ENCODE results near the gene CTNND1.

CTNND1 gene

DNA sequence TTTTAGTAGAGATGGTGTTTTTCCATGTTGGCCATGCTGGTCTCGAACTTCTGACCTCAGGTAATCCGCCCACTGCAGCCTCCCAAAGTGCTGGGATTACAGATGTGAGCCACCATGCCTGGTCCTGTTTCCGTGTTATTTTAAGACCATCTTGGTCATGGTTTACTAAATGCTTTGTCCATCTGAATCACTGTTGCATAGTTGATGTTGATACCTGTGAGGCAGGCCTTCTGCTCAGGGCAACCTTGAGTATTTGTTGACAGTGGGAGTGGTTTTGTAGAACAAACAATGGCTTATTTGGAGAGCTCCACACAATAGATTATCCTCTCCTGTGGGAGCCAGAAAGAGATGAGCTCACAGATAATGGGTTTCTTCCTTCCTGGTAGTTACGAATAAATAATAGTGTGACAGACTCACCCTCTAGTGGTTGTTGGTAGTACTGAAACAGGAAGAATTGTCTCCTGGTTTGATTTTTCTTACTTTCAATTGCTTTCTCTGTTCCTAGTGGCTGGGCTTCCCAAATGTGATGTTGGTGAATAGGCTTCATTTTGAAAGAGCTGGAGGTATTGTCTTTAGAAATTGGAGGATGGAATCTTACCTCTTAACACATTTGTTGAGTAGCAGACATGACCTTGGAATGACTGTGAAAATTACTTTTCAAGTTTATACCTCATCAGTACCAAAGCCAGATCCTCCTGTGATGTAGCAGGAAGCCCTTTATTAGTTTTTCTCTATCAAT is 39.0 kb downstream of the CTNND1 start:
- H3K4me1 ChIP-seq (ENCODE audit: control insufficient read depth, insufficient read depth, low read length): peaks cover 38% of the 10 kb centered on the region
- H3K4me3 ChIP-seq (ENCODE audit: low read length): no peak overlapping the region
- no peaks in the 10 kb centered on the region for H3K9me3 ChIP-seq (ENCODE audit: control insufficient read depth, low read length)
- H3K36me3 ChIP-seq (ENCODE audit: control insufficient read depth, insufficient read depth, low read length): peaks cover 15% of the 10 kb centered on the region
- H3K9ac ChIP-seq (ENCODE audit: low read length): no peak overlapping the region
- H3K27me3 ChIP-seq (ENCODE audit: control insufficient read depth, insufficient read depth, low read length): no peaks in the 10 kb centered on the region

DNA sequence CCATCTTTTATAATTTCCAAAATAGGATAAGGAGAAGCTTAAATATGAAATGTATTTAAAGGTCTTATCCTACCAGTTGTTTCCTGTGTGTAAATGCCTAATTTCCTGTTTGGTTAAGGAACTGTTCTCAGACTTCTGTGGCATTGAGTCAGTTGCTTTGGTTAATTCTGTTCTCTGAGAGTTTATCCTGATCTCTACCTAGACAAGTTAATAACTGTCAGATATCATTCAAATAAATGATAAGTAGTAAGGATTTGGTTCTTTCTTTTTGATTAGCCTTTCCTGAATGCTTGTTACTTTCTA is 39.5 kb downstream of the CTNND1 start:
- Histone ChIP-seq H3K27me3 (ENCODE audit: control insufficient read depth, insufficient read depth, low read length) (no peaks in the 10 kb centered on the region), H3K4me1 (ENCODE audit: control insufficient read depth, insufficient read depth, low read length) (peaks cover 38% of the 10 kb centered on the region), H3K36me3 (ENCODE audit: control insufficient read depth, insufficient read depth, low read length) (peaks cover 11% of the 10 kb centered on the region), H3K9ac (ENCODE audit: low read length) (no peak overlapping the region), H3K9me3 (ENCODE audit: control insufficient read depth, low read length) (no peaks in the 10 kb centered on the region), H3K4me3 (ENCODE audit: low read length) (no peak overlapping the region)

DNA sequence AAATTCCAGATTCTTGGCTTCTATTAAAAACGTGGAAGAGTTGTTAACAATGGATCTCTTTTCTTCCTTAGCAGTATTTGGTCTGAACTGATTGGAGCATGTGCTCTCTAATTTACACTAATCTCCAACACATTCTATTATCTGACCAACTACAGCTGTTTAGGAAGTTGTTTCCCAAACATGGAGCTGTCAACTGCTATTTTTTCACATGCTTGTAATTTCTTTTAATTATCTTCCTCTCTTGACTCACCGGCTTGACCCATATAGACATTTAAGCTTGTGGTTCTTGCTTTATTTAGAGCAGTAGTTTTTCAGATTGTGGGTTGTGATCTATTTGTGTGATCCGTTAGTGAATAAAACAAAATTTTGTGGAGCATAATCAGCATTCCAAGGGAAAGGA is 40.8 kb downstream of the CTNND1 start:
- H3K9me3 ChIP-seq (ENCODE audit: control insufficient read depth, low read length): no peaks in the 10 kb centered on the region
- H3K9ac ChIP-seq (ENCODE audit: low read length): no peak overlapping the region
- peaks cover 11% of the 10 kb centered on the region for H3K36me3 ChIP-seq (ENCODE audit: control insufficient read depth, insufficient read depth, low read length)
- H3K27me3 ChIP-seq (ENCODE audit: control insufficient read depth, insufficient read depth, low read length): no peaks in the 10 kb centered on the region
- H3K4me1 ChIP-seq (ENCODE audit: control insufficient read depth, insufficient read depth, low read length): peaks cover 33% of the 10 kb centered on the region
- H3K4me3 ChIP-seq (ENCODE audit: low read length): no peak overlapping the region

DNA sequence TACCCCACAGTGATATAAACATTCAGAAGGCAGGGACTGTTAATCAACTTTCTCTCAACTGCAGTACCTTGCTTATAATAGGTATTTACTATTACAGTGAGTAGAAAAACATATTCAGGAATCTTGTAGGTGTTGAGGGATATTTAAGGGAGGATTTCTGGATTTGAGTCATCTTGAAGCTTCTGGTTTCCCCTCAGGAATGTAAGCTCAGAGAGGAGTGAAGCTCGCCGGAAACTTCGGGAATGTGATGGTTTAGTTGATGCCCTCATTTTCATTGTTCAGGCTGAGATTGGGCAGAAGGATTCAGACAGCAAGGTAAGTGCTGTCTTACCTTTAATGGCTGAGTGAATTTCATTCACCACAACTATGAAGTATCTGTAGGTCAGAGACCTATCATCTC is 42.9 kb downstream of the CTNND1 start:
- no peak overlapping the region for H3K4me3 ChIP-seq (ENCODE audit: low read length)
- peaks cover 14% of the 10 kb centered on the region for H3K4me1 ChIP-seq (ENCODE audit: control insufficient read depth, insufficient read depth, low read length)
- H3K9me3 ChIP-seq (ENCODE audit: control insufficient read depth, low read length): no peaks in the 10 kb centered on the region
- H3K9ac ChIP-seq (ENCODE audit: low read length): no peak overlapping the region
- peaks cover 19% of the 10 kb centered on the region for H3K36me3 ChIP-seq (ENCODE audit: control insufficient read depth, insufficient read depth, low read length)
- no peaks in the 10 kb centered on the region for H3K27me3 ChIP-seq (ENCODE audit: control insufficient read depth, insufficient read depth, low read length)

DNA sequence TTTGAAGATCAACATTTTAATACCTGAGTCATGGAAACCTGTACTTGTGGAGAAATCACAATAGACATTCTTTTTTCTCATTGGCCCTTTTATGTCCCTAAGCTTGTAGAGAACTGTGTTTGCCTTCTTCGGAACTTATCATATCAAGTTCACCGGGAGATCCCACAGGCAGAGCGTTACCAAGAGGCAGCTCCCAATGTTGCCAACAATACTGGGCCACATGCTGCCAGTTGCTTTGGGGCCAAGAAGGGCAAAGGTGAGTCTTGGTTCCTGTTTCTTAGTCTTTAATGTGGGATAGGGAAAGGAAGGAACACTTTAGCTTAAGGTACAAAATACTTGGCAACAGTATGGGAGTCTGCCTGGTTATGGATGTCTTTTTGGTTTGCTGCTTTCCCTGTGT is 44.2 kb downstream of the CTNND1 start:
- H3K4me1 ChIP-seq (ENCODE audit: control insufficient read depth, insufficient read depth, low read length): peaks cover 4% of the 10 kb centered on the region

DNA sequence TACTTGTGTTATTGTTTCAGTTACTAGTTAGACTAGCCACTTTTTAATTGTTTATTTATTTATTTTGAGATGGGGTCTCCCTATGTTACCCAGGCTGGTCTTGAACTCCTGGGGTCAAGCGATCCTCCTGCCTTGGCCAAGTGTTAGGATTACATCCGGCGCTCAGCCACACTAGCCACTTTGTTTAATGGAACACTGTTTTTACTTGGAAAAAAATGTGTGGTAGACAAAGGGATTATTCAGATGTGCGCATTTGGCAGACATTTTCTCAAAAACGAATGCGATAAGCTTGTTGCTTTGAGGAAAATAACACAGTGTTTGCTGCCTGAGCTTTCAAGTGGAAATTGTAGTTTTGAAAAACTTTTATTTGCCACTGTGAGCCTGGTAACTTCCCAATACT is 51.0 kb downstream of the CTNND1 start:
- Histone ChIP-seq H3K4me3 (ENCODE audit: low read length) (no peak overlapping the region), H3K9me3 (ENCODE audit: control insufficient read depth, low read length) (no peaks in the 10 kb centered on the region), H3K9ac (ENCODE audit: low read length) (no peak overlapping the region), H3K36me3 (ENCODE audit: control insufficient read depth, insufficient read depth, low read length) (peaks cover 39% of the 10 kb centered on the region), H3K4me1 (ENCODE audit: control insufficient read depth, insufficient read depth, low read length) (peaks cover 12% of the 10 kb centered on the region), H3K27me3 (ENCODE audit: control insufficient read depth, insufficient read depth, low read length) (no peaks in the 10 kb centered on the region)

More for the DNA sequence above, 44.2 kb downstream of the CTNND1 start:
- Histone ChIP-seq H3K9ac (ENCODE audit: low read length) (no peak overlapping the region), H3K4me3 (ENCODE audit: low read length) (no peak overlapping the region), H3K36me3 (ENCODE audit: control insufficient read depth, insufficient read depth, low read length) (peaks cover 19% of the 10 kb centered on the region), H3K27me3 (ENCODE audit: control insufficient read depth, insufficient read depth, low read length) (no peaks in the 10 kb centered on the region), H3K9me3 (ENCODE audit: control insufficient read depth, low read length) (no peaks in the 10 kb centered on the region)

DNA sequence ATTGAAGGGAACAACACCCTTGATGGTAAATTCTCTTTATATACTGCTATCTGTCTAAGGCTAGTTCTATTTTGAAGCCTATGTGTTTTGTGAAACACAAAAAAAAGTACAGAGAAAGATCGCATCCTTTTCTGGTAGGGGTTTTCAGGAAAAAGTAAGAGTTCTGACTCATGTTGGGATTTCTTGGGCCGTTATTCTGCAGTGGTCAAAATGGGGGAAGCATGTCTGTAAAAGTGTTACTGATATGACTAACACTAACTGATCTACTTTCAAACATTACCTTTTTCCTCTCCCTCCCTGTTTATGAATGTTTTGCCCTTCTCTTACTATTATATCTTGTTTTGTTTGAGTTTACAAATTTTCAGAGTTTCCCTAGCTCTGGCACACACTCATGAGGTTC is 53.9 kb downstream of the CTNND1 start:
- peaks cover 30% of the 10 kb centered on the region for H3K36me3 ChIP-seq (ENCODE audit: control insufficient read depth, insufficient read depth, low read length)
- no peaks in the 10 kb centered on the region for H3K27me3 ChIP-seq (ENCODE audit: control insufficient read depth, insufficient read depth, low read length)
- H3K9ac ChIP-seq (ENCODE audit: low read length): no peak overlapping the region
- H3K4me3 ChIP-seq (ENCODE audit: low read length): no peak overlapping the region
- peaks cover 16% of the 10 kb centered on the region for H3K4me1 ChIP-seq (ENCODE audit: control insufficient read depth, insufficient read depth, low read length)
- no peaks in the 10 kb centered on the region for H3K9me3 ChIP-seq (ENCODE audit: control insufficient read depth, low read length)

DNA sequence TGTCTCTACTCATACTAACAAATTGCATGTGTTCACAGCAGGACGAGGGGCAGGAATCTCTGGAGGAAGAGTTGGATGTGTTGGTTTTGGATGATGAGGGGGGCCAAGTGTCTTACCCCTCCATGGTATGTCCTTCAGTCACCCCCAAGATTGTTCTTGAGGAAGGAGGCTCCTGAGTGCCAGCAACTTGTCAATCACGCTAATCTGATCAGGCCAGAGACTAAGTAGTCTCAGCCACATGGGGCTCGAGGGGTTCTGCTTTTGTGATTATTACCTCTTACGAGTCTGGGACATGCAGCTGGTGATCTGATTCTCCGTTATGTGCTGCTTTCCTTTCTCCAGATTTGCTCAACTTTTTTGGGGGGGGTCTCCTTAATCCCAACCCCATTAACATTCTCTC is 54.3 kb downstream of the CTNND1 start:
- no peaks in the 10 kb centered on the region for H3K27me3 ChIP-seq (ENCODE audit: control insufficient read depth, insufficient read depth, low read length)
- H3K9ac ChIP-seq (ENCODE audit: low read length): no peak overlapping the region
- no peaks in the 10 kb centered on the region for H3K9me3 ChIP-seq (ENCODE audit: control insufficient read depth, low read length)
- H3K4me3 ChIP-seq (ENCODE audit: low read length): no peak overlapping the region
- peaks cover 30% of the 10 kb centered on the region for H3K36me3 ChIP-seq (ENCODE audit: control insufficient read depth, insufficient read depth, low read length)
- H3K4me1 ChIP-seq (ENCODE audit: control insufficient read depth, insufficient read depth, low read length): peaks cover 16% of the 10 kb centered on the region

DNA sequence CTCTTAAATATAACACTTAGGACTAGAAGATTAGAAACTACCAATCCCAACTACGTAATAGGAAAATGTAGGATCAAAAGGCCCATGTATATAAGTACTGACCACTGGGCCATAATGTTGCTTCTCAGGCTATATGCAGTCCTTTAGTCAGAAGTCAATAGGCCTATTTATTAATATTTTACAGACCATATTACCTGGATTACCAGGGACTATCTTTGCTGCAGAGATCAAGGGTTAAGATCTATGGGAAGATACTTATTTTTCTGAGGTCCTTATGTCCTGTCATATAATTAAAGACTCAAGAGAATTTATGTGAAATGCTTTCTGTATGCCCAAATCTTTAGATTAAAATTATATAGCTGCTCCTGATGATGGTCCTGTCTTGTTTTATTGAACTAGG is 57.2 kb downstream of the CTNND1 start:
- H3K9me3 ChIP-seq (ENCODE audit: control insufficient read depth, low read length): no peaks in the 10 kb centered on the region
- H3K9ac ChIP-seq (ENCODE audit: low read length): no peak overlapping the region
- no peak overlapping the region for H3K4me3 ChIP-seq (ENCODE audit: low read length)
- H3K27me3 ChIP-seq (ENCODE audit: control insufficient read depth, insufficient read depth, low read length): no peaks in the 10 kb centered on the region
- H3K4me1 ChIP-seq (ENCODE audit: control insufficient read depth, insufficient read depth, low read length): peaks cover 16% of the 10 kb centered on the region
- peaks cover 30% of the 10 kb centered on the region for H3K36me3 ChIP-seq (ENCODE audit: control insufficient read depth, insufficient read depth, low read length)

DNA sequence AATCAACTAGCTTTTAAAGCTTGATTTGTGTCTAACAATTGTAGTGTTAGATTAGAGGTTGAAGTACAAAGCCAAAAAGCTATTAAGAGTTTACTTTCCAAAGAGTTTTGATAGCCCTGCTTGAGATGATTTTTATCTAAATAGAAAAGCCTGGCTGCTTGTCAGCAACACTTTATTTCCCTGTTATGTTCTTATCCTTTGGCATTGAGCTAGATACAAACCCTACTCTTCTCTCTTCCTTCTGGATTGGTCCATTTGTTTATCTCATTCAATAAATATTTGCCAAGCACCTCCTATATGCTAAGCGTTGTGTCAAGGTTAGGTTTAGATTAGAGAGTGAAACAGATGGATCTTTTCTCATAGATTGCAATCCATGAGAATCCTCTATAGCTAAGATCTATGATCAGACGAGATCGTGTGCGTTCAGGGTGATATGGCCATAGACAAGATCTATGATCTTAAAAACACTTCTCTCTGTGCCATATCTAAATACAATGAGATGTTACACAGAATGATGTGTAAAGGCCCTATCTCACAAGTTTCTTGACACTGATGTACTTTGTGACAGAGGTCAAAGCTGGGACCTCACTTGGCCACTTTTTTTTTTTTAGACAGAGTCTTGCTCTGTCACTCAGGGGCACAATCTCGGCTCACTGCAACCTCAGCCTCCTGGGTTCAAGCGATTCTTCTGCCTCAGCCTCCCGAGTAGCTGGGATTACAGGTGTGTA is 57.8 kb downstream of the CTNND1 start:
- peaks cover 16% of the 10 kb centered on the region for H3K4me1 ChIP-seq (ENCODE audit: control insufficient read depth, insufficient read depth, low read length)
- no peaks in the 10 kb centered on the region for H3K9me3 ChIP-seq (ENCODE audit: control insufficient read depth, low read length)
- H3K4me3 ChIP-seq (ENCODE audit: low read length): no peak overlapping the region
- peaks cover 24% of the 10 kb centered on the region for H3K36me3 ChIP-seq (ENCODE audit: control insufficient read depth, insufficient read depth, low read length)
- no peaks in the 10 kb centered on the region for H3K27me3 ChIP-seq (ENCODE audit: control insufficient read depth, insufficient read depth, low read length)
- no peak overlapping the region for H3K9ac ChIP-seq (ENCODE audit: low read length)

DNA sequence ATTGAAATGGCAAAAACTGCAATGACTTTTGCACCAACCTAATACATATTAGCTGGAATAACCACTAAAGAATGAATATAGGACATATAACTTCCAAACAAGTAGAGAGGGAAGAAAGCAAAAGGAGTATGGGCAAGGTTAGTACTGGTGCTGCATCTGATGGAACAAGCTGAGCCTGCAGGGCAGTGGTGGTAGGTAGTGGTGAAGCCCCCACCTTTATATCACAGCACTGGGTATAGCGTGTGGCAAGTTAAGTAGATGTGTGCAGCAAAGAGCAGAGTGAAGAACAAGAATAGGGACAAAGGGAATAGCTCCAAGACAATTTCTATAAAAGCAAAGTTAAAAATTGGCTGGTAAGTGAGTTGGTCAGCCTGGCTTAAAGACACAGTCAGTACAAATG is 62.3 kb downstream of the CTNND1 start:
- Histone ChIP-seq H3K4me1 (ENCODE audit: control insufficient read depth, insufficient read depth, low read length) (no peaks in the 10 kb centered on the region), H3K27me3 (ENCODE audit: control insufficient read depth, insufficient read depth, low read length) (no peaks in the 10 kb centered on the region), H3K36me3 (ENCODE audit: control insufficient read depth, insufficient read depth, low read length) (no peaks in the 10 kb centered on the region), H3K9ac (ENCODE audit: low read length) (no peak overlapping the region), H3K9me3 (ENCODE audit: control insufficient read depth, low read length) (no peaks in the 10 kb centered on the region), H3K4me3 (ENCODE audit: low read length) (no peak overlapping the region)

DNA sequence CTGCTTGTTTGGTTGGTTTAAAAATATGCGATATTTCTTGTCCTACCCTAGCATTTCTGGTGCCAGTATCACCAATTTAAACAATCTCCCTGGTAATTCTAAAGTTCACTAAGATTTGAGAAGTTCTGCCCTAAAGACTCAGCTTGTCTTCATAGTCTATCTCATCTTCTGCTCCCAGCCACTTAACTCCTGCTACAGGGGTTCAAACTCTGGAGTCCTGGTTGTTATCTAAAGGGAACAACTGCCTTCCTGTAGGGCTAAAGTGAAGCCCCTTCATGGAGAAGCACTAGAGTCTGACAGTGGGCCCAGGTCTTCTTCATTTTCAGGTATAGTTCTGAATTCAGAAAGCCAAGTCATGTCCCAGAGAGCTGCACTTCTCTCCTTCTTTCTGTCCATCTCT is 73.2 kb downstream of the CTNND1 start:
- Histone ChIP-seq H3K9me3 (ENCODE audit: control insufficient read depth, low read length) (no peaks in the 10 kb centered on the region), H3K36me3 (ENCODE audit: control insufficient read depth, insufficient read depth, low read length) (no peaks in the 10 kb centered on the region), H3K9ac (ENCODE audit: low read length) (no peak overlapping the region)

More for the DNA sequence above, 73.2 kb downstream of the CTNND1 start:
- H3K4me3 ChIP-seq (ENCODE audit: low read length): no peak overlapping the region
- no peaks in the 10 kb centered on the region for H3K27me3 ChIP-seq (ENCODE audit: control insufficient read depth, insufficient read depth, low read length)
- no peaks in the 10 kb centered on the region for H3K4me1 ChIP-seq (ENCODE audit: control insufficient read depth, insufficient read depth, low read length)

Measured in mucosa of stomach (tissue), 1 donor.